Keratinocyte (primary cell): Measurements from ENCODE around the gene DCTD. TPM values are rescaled to one million over a fixed set of nuclear protein-coding genes. Genes with fewer than 3 reads are reported as not detected.
A peak's percentile ranks its signal among the peaks of the same experiment; 100 is the strongest.

ENCODE experiments used
- DNase-seq: peaks from one replicate; pipeline ENCODE4 v3.0.0-alpha.2; 2011; ENCODE audit warnings: low read depth, missing footprints, low spot score
- FAIRE-seq: peaks from 2 replicates; lab custom pipeline; 2011; peaks lifted over from hg19 to GRCh38; lab: Jason Lieb, UNC
- H2AFZ ChIP-seq: 2 replicates; pipeline ENCODE4 v1.6.0; 2012; ENCODE audit warnings: low read length, control low read depth, inconsistent platforms; ENCODE audit not compliant: control insufficient read depth
- H3K27ac ChIP-seq: 2 replicates; pipeline ENCODE4 v1.5.1; 2011; ENCODE audit warnings: low read length; ENCODE audit not compliant: control insufficient read depth, insufficient read depth
- H3K27me3 ChIP-seq: 3 replicates; pipeline ENCODE4 v1.6.0; 2011; ENCODE audit warnings: low read length; ENCODE audit not compliant: control insufficient read depth, insufficient read depth; ENCODE audit errors: extremely low read depth
- H3K36me3 ChIP-seq, 2 experiments: 2 replicates in 1 of 2; 3 replicates in 1 of 2; pipeline ENCODE4 v1.5.1; 2011; ENCODE audit warnings: low read length in 2 of 2, mild to moderate bottlenecking in 1 of 2; ENCODE audit not compliant: control insufficient read depth in 2 of 2, insufficient read depth in 2 of 2; ENCODE audit errors: extremely low read depth in 1 of 2
- H3K4me1 ChIP-seq: 3 replicates; pipeline ENCODE4 v1.5.1; 2011; ENCODE audit warnings: low read length; ENCODE audit not compliant: control insufficient read depth, insufficient read depth; ENCODE audit errors: extremely low read depth
- H3K4me2 ChIP-seq: 3 replicates; pipeline ENCODE4 v1.6.0; 2011; ENCODE audit warnings: low read depth, low read length; ENCODE audit not compliant: control insufficient read depth, insufficient read depth; ENCODE audit errors: extremely low read depth
- H3K4me3 ChIP-seq, 3 experiments: fragments of 200-600 bp in 1 of 3; sonication (generic) in 1 of 3; 2 replicates in 2 of 3; 3 replicates in 1 of 3; pipeline ENCODE4 v1.5.1; 2011 to 2016; ENCODE audit warnings: low read length in 3 of 3, mild to moderate bottlenecking in 3 of 3, control low read depth in 2 of 3, inconsistent platforms in 1 of 3, low read depth in 1 of 3, mixed read lengths in 1 of 3, mixed run types in 1 of 3, moderate library complexity in 1 of 3; ENCODE audit not compliant: control insufficient read depth in 2 of 3, insufficient read depth in 2 of 3; ENCODE audit errors: extremely low read depth in 1 of 3
- H3K79me2 ChIP-seq: 2 replicates; pipeline ENCODE4 v1.6.0; 2012; ENCODE audit warnings: low read length; ENCODE audit not compliant: control insufficient read depth, insufficient read depth
- H3K9ac ChIP-seq: 3 replicates; pipeline ENCODE4 v1.6.0; 2011; ENCODE audit warnings: low read length; ENCODE audit not compliant: control insufficient read depth, insufficient read depth; ENCODE audit errors: extremely low read depth
- H3K9me1 ChIP-seq: 3 replicates; pipeline ENCODE4 v1.6.0; 2011; ENCODE audit warnings: low read length; ENCODE audit not compliant: control insufficient read depth, insufficient read depth; ENCODE audit errors: extremely low read depth
- H3K9me3 ChIP-seq: 2 replicates; pipeline ENCODE4 v1.5.1; 2012; ENCODE audit warnings: low read depth, low read length; ENCODE audit not compliant: control insufficient read depth
- H4K20me1 ChIP-seq: 3 replicates; pipeline ENCODE4 v1.6.0; 2011; ENCODE audit warnings: low read length; ENCODE audit not compliant: control insufficient read depth, insufficient read depth; ENCODE audit errors: extremely low read depth
- EZH2 ChIP-seq: IDR thresholded peaks from one replicate; pipeline ENCODE4 v1.6.1; 2012; ENCODE audit warnings: inconsistent platforms, mild to moderate bottlenecking, low read length, moderate library complexity
- dilution Hi-C: fragments of 300-500 bp; cut with MboI; formaldehyde crosslinking; loops from one replicate; pipeline ENCODE4 v1.7.0; 2020; ENCODE audit warnings: low sequenced_read_pairs; ENCODE audit not compliant: extremely low pct_ligation_motif_present
- polyA plus RNA-seq, 5 experiments: library from polyadenylated mRNA; depleted of rRNA in 3 of 5; stranded (reverse) in 3 of 5; stranded (forward) in 1 of 5; unstranded in 1 of 5; fragments of >200 nt; gene quantifications; 1 replicate in 1 of 5; 2 replicates in 3 of 5; 3 replicates in 1 of 5; pipeline versions ENCODE4 v1.2.1 to v1.2.3, GENCODE V29; 2011 to 2012; ENCODE audit warnings: missing spikeins in 2 of 5, low read depth in 1 of 5, low replicate concordance in 1 of 5
- TF ChIP-seq, protein P1 (sequence below), 3 experiments: IDR thresholded peaks in 1 of 3; conservative IDR thresholded peaks in 1 of 3; optimal IDR thresholded peaks in 1 of 3; 2 replicates in 2 of 3; 3 replicates in 1 of 3; pipeline versions ENCODE3 to v1.5.1; 2011; ENCODE audit warnings: low read length in 3 of 3, mild to moderate bottlenecking in 3 of 3, moderate library complexity in 2 of 3, control low read depth in 1 of 3, inconsistent platforms in 1 of 3; ENCODE audit not compliant: insufficient read depth in 2 of 3; ENCODE audit errors: extremely low read depth in 1 of 3

DCTD gene
- polyA plus RNA-seq, 1 donor (not counting 4 experiments of a cell fraction or from before 2014, with no cell fraction given), result 119 TPM

GRCh38 chr4:182960228-182960627 is 43.0 kb upstream of the DCTD start:
- dilution Hi-C loops, result no loop called here
- H3K4me2 ChIP-seq, result no peak overlapping the region
- H3K4me3 ChIP-seq, result no peak overlapping the region
- H3K9me3 ChIP-seq, result no peaks in the 10 kb centered on the region
- no peak overlapping the region for H3K27ac ChIP-seq
- no peaks in the 10 kb centered on the region for H3K4me1 ChIP-seq
- TF ChIP-seq, protein P1, sequence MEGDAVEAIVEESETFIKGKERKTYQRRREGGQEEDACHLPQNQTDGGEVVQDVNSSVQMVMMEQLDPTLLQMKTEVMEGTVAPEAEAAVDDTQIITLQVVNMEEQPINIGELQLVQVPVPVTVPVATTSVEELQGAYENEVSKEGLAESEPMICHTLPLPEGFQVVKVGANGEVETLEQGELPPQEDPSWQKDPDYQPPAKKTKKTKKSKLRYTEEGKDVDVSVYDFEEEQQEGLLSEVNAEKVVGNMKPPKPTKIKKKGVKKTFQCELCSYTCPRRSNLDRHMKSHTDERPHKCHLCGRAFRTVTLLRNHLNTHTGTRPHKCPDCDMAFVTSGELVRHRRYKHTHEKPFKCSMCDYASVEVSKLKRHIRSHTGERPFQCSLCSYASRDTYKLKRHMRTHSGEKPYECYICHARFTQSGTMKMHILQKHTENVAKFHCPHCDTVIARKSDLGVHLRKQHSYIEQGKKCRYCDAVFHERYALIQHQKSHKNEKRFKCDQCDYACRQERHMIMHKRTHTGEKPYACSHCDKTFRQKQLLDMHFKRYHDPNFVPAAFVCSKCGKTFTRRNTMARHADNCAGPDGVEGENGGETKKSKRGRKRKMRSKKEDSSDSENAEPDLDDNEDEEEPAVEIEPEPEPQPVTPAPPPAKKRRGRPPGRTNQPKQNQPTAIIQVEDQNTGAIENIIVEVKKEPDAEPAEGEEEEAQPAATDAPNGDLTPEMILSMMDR (optimal IDR thresholded peaks at IDR 0.05 in 1 of 3, IDR thresholded peaks at IDR 0.05 in 1 of 3, conservative IDR thresholded peaks at IDR 0.05 in 1 of 3; ENCODE audit: extremely low read depth in 1 of 3, insufficient read depth in 2 of 3, low read length in 3 of 3), result no peak
- no peak for TF ChIP-seq EZH2
- H4K20me1 ChIP-seq, result no peaks in the 10 kb centered on the region
- H2AFZ ChIP-seq, result no peak overlapping the region
- H3K79me2 ChIP-seq, result no peaks in the 10 kb centered on the region
- no peak for FAIRE-seq
- no peaks in the 10 kb centered on the region for H3K9me1 ChIP-seq
- no peaks in the 10 kb centered on the region for H3K27me3 ChIP-seq
- no peaks in the 10 kb centered on the region for H3K36me3 ChIP-seq
- DNase-seq, result no peak
- no peak overlapping the region for H3K9ac ChIP-seq

- Histone ChIP-seq H3K27ac (no peak overlapping the region), H3K4me1 (no peaks in the 10 kb centered on the region), H2AFZ (no peak overlapping the region), H3K9me3 (no peaks in the 10 kb centered on the region), H3K9ac (no peak overlapping the region), H3K79me2 (no peaks in the 10 kb centered on the region), H3K27me3 (no peaks in the 10 kb centered on the region), H3K4me3 (no peak overlapping the region), H3K9me1 (no peaks in the 10 kb centered on the region), H4K20me1 (no peaks in the 10 kb centered on the region), H3K36me3 (no peaks in the 10 kb centered on the region), H3K4me2 (no peak overlapping the region)
- dilution Hi-C loops, result no loop called here
- DNase-seq (no peak), FAIRE-seq (peak; percentile 23)
- TF ChIP-seq, protein P1 (optimal IDR thresholded peaks at IDR 0.05 in 1 of 3, IDR thresholded peaks at IDR 0.05 in 1 of 3, conservative IDR thresholded peaks at IDR 0.05 in 1 of 3; ENCODE audit: extremely low read depth in 1 of 3, insufficient read depth in 2 of 3, low read length in 3 of 3), result no peak
- no peak for TF ChIP-seq EZH2
Observed at GRCh38 chr4:182955411-182955810, 38.2 kb upstream of the DCTD start.
